ENCODE results near the gene DPP6.

DNA sequence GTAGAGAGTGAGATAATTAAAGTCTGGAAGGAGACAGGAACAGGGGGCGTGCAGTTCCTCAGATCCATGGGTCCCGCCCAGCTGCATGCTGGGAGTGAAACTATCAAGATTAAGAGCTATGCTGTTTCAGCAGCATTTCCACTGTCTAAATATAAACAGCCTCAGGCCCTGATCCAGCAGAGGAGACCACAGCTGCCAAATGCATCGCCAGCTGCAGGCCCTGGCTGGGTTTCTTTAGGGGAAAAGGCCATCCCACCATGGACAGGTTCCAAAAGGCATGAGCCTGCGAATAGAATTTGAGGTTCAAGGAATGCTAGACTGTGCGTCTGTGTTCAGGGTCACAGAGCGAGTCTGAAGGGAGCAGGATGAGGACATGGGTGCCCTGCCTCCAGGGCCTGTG is 539.3 kb downstream of the DPP6 start:
- TF ChIP-seq, protein P1, sequence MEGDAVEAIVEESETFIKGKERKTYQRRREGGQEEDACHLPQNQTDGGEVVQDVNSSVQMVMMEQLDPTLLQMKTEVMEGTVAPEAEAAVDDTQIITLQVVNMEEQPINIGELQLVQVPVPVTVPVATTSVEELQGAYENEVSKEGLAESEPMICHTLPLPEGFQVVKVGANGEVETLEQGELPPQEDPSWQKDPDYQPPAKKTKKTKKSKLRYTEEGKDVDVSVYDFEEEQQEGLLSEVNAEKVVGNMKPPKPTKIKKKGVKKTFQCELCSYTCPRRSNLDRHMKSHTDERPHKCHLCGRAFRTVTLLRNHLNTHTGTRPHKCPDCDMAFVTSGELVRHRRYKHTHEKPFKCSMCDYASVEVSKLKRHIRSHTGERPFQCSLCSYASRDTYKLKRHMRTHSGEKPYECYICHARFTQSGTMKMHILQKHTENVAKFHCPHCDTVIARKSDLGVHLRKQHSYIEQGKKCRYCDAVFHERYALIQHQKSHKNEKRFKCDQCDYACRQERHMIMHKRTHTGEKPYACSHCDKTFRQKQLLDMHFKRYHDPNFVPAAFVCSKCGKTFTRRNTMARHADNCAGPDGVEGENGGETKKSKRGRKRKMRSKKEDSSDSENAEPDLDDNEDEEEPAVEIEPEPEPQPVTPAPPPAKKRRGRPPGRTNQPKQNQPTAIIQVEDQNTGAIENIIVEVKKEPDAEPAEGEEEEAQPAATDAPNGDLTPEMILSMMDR (IDR thresholded peaks at IDR 0.05): no peak
- no peak for TF ChIP-seq SMC3 (IDR thresholded peaks at IDR 0.05)
- TF ChIP-seq POLR2A (IDR thresholded peaks at IDR 0.05; ENCODE audit: low read length): no peak
- no peak for TF ChIP-seq GATA3 (IDR thresholded peaks at IDR 0.05; ENCODE audit: borderline replicate concordance)
